Nucleus accumbens (tissue), 56 donors: Measurements from ENCODE around the gene MUC5B.
"Not testable (repeated sequence)": the region's sequence is repeated elsewhere in the genome, so short reads cannot be mapped to it uniquely, and the experiment has no call there.

Experiments used
- DNase-seq, 56 donors: peaks; one replicate each; lab custom pipeline; 2025; lab: John Stamatoyannopoulos, UW

MUC5B gene

DNA sequence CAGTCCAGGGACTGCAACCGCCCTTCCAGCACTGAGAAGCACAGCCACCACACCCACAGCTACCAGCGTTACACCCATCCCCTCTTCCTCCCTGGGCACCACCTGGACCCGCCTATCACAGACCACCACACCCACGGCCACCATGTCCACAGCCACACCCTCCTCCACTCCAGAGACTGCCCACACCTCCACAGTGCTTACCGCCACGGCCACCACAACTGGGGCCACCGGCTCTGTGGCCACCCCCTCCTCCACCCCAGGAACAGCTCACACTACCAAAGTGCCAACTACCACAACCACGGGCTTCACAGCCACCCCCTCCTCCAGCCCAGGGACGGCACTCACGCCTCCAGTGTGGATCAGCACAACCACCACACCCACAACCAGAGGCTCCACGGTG, 19.9 kb downstream of the MUC5B start:
- not testable (repeated sequence) for DNase-seq

DNA sequence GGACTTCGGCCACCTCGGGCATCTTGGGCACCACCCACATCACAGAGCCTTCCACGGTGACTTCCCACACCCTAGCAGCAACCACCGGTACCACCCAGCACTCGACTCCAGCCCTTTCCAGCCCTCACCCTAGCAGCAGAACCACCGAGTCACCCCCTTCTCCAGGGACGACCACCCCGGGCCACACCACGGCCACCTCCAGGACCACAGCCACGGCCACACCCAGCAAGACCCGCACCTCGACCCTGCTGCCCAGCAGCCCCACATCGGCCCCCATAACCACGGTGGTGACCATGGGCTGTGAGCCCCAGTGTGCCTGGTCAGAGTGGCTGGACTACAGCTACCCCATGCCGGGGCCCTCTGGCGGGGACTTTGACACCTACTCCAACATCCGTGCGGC, 20.7 kb downstream of the MUC5B start:
- DNase-seq, result not testable (repeated sequence)

DNA sequence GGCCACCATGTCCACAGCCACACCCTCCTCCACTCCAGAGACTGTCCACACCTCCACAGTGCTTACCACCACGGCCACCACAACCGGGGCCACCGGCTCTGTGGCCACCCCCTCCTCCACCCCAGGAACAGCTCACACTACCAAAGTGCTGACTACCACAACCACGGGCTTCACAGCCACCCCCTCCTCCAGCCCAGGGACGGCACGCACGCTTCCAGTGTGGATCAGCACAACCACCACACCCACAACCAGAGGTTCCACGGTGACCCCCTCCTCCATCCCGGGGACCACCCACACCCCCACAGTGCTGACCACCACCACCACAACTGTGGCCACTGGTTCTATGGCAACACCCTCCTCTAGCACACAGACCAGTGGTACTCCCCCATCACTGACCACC, 21.7 kb downstream of the MUC5B start:
- DNase-seq, result not testable (repeated sequence)

DNA sequence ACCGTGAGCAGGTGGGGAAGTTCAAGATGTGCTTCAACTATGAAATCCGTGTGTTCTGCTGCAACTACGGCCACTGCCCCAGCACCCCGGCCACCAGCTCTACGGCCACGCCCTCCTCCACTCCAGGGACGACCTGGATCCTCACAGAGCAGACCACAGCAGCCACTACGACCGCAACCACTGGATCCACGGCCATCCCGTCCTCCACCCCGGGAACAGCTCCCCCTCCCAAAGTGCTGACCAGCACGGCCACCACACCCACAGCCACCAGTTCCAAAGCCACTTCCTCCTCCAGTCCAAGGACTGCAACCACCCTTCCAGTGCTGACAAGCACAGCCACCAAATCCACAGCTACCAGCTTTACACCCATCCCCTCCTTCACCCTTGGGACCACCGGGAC, 22.9 kb downstream of the MUC5B start:
- not testable (repeated sequence) for DNase-seq

GRCh38 chr11:1246301-1246700, 23.4 kb downstream of the MUC5B start:
- not testable (repeated sequence) for DNase-seq

- DNase-seq, result not testable (repeated sequence)
Measured at GRCh38 chr11:1247026-1247425, 24.2 kb downstream of the MUC5B start.

GRCh38 chr11:1248951-1249350, 26.1 kb downstream of the MUC5B start:
- not testable (repeated sequence) for DNase-seq

GRCh38 chr11:1250411-1250810, 27.5 kb downstream of the MUC5B start:
- not testable (repeated sequence) for DNase-seq

DNA sequence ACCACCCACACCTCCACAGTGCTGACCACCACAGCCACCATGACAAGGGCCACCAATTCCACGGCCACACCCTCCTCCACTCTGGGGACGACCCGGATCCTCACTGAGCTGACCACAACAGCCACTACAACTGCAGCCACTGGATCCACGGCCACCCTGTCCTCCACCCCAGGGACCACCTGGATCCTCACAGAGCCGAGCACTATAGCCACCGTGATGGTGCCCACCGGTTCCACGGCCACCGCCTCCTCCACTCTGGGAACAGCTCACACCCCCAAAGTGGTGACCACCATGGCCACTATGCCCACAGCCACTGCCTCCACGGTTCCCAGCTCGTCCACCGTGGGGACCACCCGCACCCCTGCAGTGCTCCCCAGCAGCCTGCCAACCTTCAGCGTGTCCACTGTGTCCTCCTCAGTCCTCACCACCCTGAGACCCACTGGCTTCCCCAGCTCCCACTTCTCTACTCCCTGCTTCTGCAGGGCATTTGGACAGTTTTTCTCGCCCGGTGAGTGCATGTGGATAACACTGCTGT, 28.4 kb downstream of the MUC5B start:
- DNase-seq, result no peak

GRCh38 chr11:1252371-1253102, 29.7 kb downstream of the MUC5B start:
- no peak for DNase-seq

DNA sequence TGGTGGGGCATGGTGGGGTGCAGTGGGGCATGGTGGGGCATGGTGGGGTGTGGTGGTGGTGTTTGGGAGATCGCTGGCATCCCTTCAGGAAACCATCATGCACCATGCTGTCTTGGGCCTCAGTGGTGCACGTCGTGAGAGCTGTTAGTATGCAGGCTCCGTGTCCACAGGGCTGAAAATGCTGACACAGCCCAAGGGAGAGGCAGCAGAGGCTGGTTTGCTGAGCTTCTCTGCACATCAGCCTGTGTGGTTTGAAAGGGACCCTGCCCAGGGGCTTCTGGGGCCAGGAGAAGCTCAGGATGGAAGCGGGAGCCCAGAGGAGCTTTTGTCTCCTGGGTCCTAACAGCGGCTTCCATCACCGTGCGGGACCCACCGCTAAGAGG, 30.2 kb downstream of the MUC5B start:
- DNase-seq, result no peak

DNA sequence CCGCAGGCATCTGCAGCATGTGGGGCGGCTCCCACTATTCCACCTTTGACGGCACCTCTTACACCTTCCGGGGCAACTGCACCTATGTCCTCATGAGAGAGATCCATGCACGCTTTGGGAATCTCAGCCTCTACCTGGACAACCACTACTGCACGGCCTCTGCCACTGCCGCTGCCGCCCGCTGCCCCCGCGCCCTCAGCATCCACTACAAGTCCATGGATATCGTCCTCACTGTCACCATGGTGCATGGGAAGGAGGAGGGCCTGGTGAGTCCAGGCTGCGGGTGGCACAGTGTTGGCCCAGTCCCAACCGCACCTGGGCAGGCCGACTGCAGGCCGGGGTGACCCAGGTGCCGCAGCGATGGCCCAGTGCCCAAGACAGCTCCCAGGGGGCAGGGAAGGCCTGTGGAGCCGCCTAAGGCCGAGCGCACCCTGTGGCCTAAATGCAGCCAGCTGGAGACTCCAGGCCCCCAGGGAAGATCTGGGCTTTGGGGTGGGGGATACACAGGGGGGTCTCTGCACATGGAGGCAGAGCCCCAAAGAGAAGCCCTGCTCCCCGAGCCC, 31.3 kb downstream of the MUC5B start:
- DNase-seq, result no peak

DNA sequence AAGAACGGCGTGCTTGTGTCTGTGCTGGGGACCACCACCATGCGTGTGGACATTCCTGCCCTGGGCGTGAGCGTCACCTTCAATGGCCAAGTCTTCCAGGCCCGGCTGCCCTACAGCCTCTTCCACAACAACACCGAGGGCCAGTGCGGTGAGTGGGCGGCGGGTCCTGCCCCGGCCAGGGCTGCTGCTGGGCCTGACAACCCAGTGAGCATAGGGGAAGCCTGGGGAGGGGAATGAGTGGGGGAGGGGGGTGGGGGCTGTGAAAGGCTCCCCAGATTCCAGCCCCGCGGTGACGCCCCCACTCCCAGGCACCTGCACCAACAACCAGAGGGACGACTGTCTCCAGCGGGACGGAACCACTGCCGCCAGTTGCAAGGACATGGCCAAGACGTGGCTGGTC, 31.9 kb downstream of the MUC5B start:
- DNase-seq, result no peak

DNA sequence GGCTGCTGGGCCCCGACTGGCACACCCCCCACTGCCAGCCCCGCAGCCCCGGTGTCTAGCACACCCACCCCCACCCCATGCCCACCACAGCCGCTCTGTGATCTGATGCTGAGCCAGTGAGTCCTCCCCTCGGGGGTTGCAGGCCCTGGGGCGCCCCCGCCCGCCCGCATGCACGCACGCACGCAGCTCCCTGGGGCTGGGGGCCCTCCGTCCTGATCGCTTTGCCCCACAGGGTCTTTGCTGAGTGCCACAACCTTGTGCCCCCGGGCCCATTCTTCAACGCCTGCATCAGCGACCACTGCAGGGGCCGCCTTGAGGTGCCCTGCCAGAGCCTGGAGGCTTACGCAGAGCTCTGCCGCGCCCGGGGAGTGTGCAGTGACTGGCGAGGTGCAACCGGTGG, 32.3 kb downstream of the MUC5B start:
- no peak for DNase-seq

GRCh38 chr11:1256257-1257045, 33.6 kb downstream of the MUC5B start:
- no peak for DNase-seq

- no peak for DNase-seq
Measured at GRCh38 chr11:1257366-1257765, 34.5 kb downstream of the MUC5B start.

DNA sequence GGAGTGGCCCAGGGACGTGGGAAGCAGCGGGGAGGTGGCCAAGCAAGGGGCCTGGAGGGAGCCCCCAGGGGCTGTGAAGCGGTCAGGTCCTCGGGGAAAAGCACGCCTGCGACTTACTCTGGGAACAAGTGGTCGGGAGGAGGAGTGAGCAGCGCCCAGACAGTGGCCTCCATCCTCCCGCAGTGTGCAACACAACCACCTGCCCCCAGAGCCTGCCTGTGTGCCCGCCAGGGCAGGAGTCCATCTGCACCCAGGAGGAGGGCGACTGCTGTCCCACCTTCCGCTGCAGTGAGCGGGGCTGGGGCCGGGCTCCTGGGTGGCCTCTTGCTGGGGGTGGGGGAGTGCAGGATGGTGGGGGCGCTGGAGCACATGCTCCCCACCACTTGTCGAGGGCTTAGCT, 35.0 kb downstream of the MUC5B start:
- DNase-seq, result no peak

DNA sequence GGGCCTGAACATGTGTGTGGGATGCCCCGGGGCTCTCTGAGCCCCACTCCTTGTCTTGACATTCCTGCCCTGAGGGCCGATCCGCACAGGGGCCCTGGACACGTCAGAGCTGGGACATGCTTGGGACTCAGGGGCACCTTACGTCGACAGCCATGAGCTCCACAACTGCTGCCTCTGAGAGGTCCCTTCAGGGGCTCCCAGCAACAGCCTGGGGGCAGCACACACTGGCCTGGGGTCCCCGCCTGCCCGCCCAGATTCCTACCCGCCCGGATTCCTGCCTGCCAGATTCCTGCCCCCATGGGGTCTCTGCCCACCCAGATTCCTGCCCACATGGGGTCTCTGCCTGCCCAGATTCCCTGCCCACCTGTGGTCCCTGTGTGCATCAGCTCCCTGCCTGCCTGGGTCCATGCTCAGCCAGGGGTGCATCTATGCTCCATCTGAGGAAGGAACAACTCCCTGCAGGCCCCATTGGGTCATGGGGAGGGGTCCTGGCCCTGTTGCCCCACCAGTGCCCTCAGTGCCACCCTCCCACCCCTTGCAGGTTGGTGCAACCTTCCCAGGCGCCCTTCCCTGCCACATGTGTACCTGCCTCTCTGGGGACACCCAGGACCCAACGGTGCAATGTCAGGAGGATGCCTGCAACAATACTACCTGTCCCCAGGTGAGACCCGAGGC, 35.7 kb downstream of the MUC5B start:
- no peak for DNase-seq

GRCh38 chr11:1259076-1259461, 36.2 kb downstream of the MUC5B start:
- no peak for DNase-seq

DNA sequence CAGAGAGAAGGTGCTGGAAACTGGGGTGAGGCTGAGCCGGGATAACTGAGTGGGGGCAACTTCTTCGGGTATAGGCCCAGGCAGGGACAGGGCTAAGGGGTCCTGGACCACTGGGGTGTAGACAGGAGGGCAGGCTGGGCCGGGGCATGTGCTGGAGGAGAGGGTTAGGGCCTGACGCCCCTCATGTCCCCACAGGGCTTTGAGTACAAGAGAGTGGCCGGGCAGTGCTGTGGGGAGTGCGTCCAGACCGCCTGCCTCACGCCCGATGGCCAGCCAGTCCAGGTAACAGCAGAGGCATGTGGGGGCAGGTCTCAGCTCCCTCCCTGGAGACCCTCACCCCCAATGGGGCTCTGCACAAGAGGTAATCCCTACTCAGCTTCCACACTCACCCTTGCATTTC, 36.7 kb downstream of the MUC5B start:
- DNase-seq, result no peak

DNA sequence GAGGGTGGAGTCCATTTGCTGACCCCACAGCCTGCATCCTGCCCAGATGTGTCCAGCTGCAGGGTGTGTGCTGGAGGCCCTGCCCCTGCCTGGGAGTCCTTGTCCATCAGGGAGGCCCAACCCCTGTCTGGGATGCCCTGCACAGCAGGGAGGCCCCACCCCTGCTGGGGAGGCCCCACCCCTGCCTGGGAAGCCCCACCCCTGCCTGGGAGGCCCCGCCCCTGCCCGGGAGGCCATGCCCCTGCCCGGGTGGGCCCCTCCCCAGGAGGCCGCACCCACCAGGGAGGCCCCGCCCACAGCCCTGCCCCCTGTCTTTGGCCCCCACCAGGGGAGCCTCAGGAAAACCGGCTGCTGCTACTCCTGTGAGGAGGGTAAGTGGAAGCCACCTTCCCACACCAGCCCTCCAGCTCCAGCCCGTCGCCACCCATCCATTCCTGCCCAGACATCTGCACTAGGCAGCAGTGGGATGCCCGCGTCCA, 37.2 kb downstream of the MUC5B start:
- peak in 1 of 56 donors; percentile 41 for DNase-seq
